OCI-LY7 (cell line): Measurements from ENCODE around the gene WASF2.

Experiments
- CTCF ChIP-seq: fragments of 200-600 bp; sonication (generic); conservative IDR thresholded peaks from 2 replicates; pipeline ENCODE4 v1.5.1; 2014; ENCODE audit warnings: mild to moderate bottlenecking, antibody characterized with exemption, low read length, moderate library complexity, mixed read lengths
- EZH2phosphoT487 ChIP-seq: fragments of 200-600 bp; sonication (generic); IDR thresholded peaks from 2 replicates; pipeline ENCODE4 v1.6.1; 2018; ENCODE audit warnings: low read depth, borderline replicate concordance, mild to moderate bottlenecking, mixed run types, antibody characterized with exemption, low read length, moderate library complexity, mixed read lengths

GRCh38 chr1:27505420-27505680, 15.4 kb upstream of the WASF2 start:
- no peak for TF ChIP-seq CTCF
- TF ChIP-seq EZH2phosphoT487 = no peak
